ENCODE data around the gene PGF.
A peak's percentile ranks its signal among the peaks of the same experiment; 100 is the strongest.

DNA sequence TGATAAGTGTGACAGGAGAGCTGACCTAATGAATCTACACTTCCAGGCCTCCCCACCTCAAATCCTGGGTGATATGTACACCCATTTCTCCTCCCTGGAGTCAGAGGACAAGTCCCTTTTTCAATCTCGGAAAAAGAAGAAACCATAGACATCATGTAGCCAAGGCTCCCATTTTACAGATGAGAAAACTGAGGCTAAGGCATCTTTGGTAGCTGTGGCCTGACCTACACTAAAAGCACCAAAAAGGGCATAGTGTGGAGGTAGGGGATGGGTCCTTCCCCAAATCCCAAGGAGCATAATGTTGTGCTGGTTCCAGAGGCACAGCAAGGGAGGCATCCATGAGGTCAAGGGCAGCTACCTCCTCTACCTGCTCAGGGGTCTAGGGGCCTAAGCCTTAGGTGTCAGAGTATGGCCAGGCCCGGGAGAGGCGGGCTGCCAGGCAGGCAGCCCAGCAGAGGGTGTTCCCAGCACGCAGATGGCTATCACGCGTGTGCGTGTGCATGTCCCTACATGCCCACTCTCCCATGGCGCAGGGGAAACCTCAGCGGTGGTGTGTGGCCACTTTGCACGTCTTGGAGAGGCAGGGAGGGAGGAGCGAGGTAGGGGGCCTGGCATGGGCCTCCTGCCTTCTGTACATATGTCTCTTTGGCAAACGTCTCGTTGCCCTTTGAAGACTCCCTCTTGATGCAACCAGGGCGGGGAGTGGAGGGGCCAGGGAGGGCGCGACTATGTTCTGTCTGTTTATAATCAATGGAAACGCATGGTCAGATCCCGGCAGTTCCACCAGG, 2.5 kb downstream of the PGF start:
- TF ChIP-seq, protein P1, sequence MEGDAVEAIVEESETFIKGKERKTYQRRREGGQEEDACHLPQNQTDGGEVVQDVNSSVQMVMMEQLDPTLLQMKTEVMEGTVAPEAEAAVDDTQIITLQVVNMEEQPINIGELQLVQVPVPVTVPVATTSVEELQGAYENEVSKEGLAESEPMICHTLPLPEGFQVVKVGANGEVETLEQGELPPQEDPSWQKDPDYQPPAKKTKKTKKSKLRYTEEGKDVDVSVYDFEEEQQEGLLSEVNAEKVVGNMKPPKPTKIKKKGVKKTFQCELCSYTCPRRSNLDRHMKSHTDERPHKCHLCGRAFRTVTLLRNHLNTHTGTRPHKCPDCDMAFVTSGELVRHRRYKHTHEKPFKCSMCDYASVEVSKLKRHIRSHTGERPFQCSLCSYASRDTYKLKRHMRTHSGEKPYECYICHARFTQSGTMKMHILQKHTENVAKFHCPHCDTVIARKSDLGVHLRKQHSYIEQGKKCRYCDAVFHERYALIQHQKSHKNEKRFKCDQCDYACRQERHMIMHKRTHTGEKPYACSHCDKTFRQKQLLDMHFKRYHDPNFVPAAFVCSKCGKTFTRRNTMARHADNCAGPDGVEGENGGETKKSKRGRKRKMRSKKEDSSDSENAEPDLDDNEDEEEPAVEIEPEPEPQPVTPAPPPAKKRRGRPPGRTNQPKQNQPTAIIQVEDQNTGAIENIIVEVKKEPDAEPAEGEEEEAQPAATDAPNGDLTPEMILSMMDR (IDR thresholded peaks at IDR 0.05), result peak in 2 of 6 experiments; percentile 24 to 46
- TF ChIP-seq POLR2A (IDR thresholded peaks at IDR 0.05), result no peak

All from esophagus squamous epithelium (tissue), 4 donors.